Small intestine (tissue), 7 donors: ENCODE data around the gene FLRT1. TPM values are rescaled to one million over a fixed set of nuclear protein-coding genes. Genes with fewer than 3 reads are reported as not detected.

ENCODE experiments used
- DNase-seq, 2 donors: peaks; one replicate each; pipeline versions ENCODE4 v3.0.0 to v3.0.0-alpha.2; 2013
- FAIRE-seq: peaks from 2 replicates; lab custom pipeline; 2012; peaks lifted over from hg19 to GRCh38; lab: Jason Lieb, UNC
- H3K27ac ChIP-seq, 3 donors: one replicate each; pipeline ENCODE4 v1.5.1; 2013; ENCODE audit warnings: low read length in 2 of 3, mild to moderate bottlenecking in 2 of 3, control low read depth in 1 of 3, inconsistent platforms in 1 of 3, low read depth in 1 of 3, moderate library complexity in 1 of 3
- H3K27me3 ChIP-seq, 3 donors: one replicate each; pipeline ENCODE4 v1.6.1; 2013; ENCODE audit warnings: low read length in 3 of 3, inconsistent platforms in 1 of 3; ENCODE audit not compliant: control insufficient read depth in 3 of 3, insufficient read depth in 3 of 3
- H3K36me3 ChIP-seq, 3 donors: one replicate each; pipeline ENCODE4 v1.6.1; 2013; ENCODE audit warnings: low read length in 3 of 3, inconsistent platforms in 1 of 3, low read depth in 1 of 3, mild to moderate bottlenecking in 1 of 3, moderate library complexity in 1 of 3; ENCODE audit not compliant: control insufficient read depth in 3 of 3, insufficient read depth in 2 of 3
- H3K4me1 ChIP-seq, 3 donors: one replicate each; pipeline ENCODE4 v1.6.1; 2013; ENCODE audit warnings: low read length in 2 of 3, inconsistent platforms in 1 of 3, low read depth in 1 of 3, mild to moderate bottlenecking in 1 of 3, moderate library complexity in 1 of 3; ENCODE audit not compliant: control insufficient read depth in 3 of 3, insufficient read depth in 2 of 3
- H3K4me3 ChIP-seq, 3 donors: one replicate each; pipeline ENCODE4 v1.5.1; 2013; ENCODE audit warnings: low read length in 3 of 3, control low read depth in 1 of 3, inconsistent platforms in 1 of 3, low read depth in 1 of 3, mild to moderate bottlenecking in 1 of 3, moderate library complexity in 1 of 3
- H3K9me3 ChIP-seq, 2 donors: one replicate each; pipeline ENCODE4 v1.6.1; 2013; ENCODE audit warnings: low read depth in 1 of 2, low read length in 1 of 2; ENCODE audit not compliant: control insufficient read depth in 2 of 2, insufficient read depth in 1 of 2
- WGBS, 3 donors: extraction: QIAGEN DNeasy Blood & Tissue Kit; methylation state at CpG; one replicate each; pipeline ENCODE4 v1.1.7; 2013; 5-methylcytosine and 5-hydroxymethylcytosine counted together
- polyA plus RNA-seq, 4 donors: library from polyadenylated mRNA; stranded (reverse) in 3 of 4; unstranded in 1 of 4; fragments of 200-250 nt in 3 of 4; fragments of 120-200 nt in 1 of 4; gene quantifications; one replicate each; pipeline versions ENCODE4 v1.2.1 to v1.2.3, GENCODE V29; 2013
- donor health status: healthy with polysubstance abuse.
- donor health status: control.
- donor health status: control.
- donor health status: Bipolar disorder and iron deficiency.
- donor health status: healthy.

Gene FLRT1
- polyA plus RNA-seq, 4 donors, result 0.43 to 0.86 TPM; not detected in 2

GRCh38 chr11:64001484-64002420 lies 34.0 kb upstream of the FLRT1 start:
- peak in 1 of 2 donors; percentile 44 for DNase-seq
- 63 to 76% (median 72%) methylated on average over 23 of the region's 23 CpGs for WGBS, 3 donors
- Histone ChIP-seq H3K27ac (no peak overlapping the region), H3K36me3 (peaks cover 2 to 26% (median 6%) of the 10 kb centered on the region in 3 donors), H3K4me1 (peaks cover 0 to 18% (median 6%) of the 10 kb centered on the region in 3 donors), H3K4me3 (no peak overlapping the region), H3K9me3 (no peaks in the 10 kb centered on the region), H3K27me3 (peaks cover 0 to 18% (median 0%) of the 10 kb centered on the region in 3 donors)
- no peak for FAIRE-seq

GRCh38 chr11:64003807-64004589 lies 31.7 kb upstream of the FLRT1 start:
- H3K27me3 ChIP-seq, result peaks cover 0 to 40% (median 0%) of the 10 kb centered on the region in 3 donors
- peaks cover 0 to 4% (median 0%) of the 10 kb centered on the region in 3 donors for H3K36me3 ChIP-seq
- WGBS, 3 donors, result 74 to 87% (median 83%) methylated on average over 23 of the region's 23 CpGs
- no peak for DNase-seq
- no peak overlapping the region for H3K27ac ChIP-seq
- no peaks in the 10 kb centered on the region for H3K9me3 ChIP-seq
- H3K4me3 ChIP-seq, result no peak overlapping the region
- FAIRE-seq, result no peak
- peaks cover 0 to 29% (median 8%) of the 10 kb centered on the region in 3 donors for H3K4me1 ChIP-seq

DNA sequence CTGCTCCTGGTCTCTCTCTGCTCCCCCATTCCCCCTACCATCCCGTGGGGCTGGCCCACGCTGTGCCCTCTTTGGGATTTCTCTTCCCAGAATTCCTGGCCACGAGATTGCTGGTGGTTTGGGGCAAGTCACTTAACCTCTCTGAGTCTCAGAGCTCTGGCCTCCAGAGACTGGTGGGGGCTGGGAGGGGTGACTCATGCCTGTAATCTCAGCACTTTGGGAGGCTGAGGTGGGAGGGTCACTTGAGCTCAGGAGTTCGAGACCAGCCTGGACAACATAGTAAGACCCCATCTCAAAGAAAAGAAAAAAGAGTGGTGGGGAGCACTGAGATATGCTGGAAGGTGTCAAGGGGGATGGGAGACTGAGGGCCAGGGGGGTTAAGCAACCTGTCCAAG lies 31.1 kb upstream of the FLRT1 start:
- Histone ChIP-seq H3K4me3 (no peak overlapping the region), H3K27me3 (peaks cover 0 to 42% (median 0%) of the 10 kb centered on the region in 3 donors), H3K4me1 (peaks cover 0 to 26% (median 7%) of the 10 kb centered on the region in 3 donors), H3K9me3 (no peaks in the 10 kb centered on the region), H3K27ac (no peak overlapping the region), H3K36me3 (peaks cover 0 to 5% (median 0%) of the 10 kb centered on the region in 3 donors)
- WGBS, 3 donors, result 71 to 80% (median 73%) methylated on average over 4 of the region's 4 CpGs
- FAIRE-seq (no peak), DNase-seq (no peak)

GRCh38 chr11:64005691-64006090 lies 30.0 kb upstream of the FLRT1 start:
- Histone ChIP-seq H3K4me1 (peaks cover 0 to 19% (median 3%) of the 10 kb centered on the region in 3 donors), H3K4me3 (no peak overlapping the region), H3K9me3 (peaks cover 0 to 6% of the 10 kb centered on the region in 2 donors), H3K27me3 (peaks cover 0 to 38% (median 0%) of the 10 kb centered on the region in 3 donors), H3K36me3 (peaks cover 0 to 5% (median 0%) of the 10 kb centered on the region in 3 donors), H3K27ac (no peak overlapping the region)
- 84 to 90% (median 86%) methylated on average over 4 of the region's 4 CpGs for WGBS, 3 donors
- FAIRE-seq, result no peak
- DNase-seq, result no peak

DNA sequence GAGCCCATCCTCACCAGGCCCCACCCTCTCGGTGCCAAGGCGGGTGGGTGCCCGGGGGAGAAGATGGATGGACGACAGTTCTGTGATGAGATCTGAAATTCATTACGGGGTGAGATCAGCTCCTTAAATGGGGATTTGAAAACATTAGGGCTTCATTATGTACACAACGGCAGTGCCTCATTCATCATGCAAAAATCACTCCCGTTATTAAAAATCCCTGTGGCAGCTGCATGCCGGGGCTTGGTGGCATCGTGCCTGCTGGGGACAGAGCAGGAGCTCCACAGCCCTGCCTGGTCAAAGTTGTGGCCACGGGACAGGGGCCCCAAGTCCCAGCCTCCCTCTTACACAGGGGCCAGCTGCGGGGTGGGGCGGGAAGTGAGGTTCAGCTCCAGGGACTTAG lies 29.3 kb upstream of the FLRT1 start:
- Histone ChIP-seq H3K27ac (no peak overlapping the region), H3K4me1 (peaks cover 0 to 17% (median 2%) of the 10 kb centered on the region in 3 donors), H3K4me3 (no peak overlapping the region), H3K27me3 (peaks cover 0 to 35% (median 0%) of the 10 kb centered on the region in 3 donors), H3K36me3 (peaks cover 0 to 5% (median 0%) of the 10 kb centered on the region in 3 donors), H3K9me3 (peaks cover 0 to 11% of the 10 kb centered on the region in 2 donors)
- DNase-seq (no peak), FAIRE-seq (no peak)
- 63 to 69% (median 65%) methylated on average over 12 of the region's 12 CpGs for WGBS, 3 donors

DNA sequence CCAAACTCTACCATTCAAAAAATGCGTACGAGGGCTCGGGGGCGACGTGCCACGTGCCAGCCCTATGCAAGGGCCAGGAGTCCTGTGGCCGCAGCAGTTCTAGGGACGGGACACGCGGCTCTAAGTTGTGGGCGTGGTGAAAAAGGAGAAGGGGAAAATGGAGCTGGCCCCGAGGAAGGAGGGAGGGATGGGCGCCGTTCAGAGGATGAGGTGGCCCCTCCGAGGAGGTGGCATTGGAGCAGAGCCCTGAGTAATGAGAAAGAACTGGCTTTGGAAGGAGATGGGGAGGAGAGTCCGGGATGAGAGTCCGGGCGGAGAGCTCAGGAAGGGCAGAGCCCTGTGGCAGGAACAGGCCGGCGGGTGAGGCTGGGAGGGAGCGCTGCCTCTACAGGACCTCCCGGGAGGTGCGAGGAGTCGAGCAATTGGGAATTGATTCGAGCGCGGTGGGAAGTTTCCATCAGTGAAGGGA lies 28.5 kb upstream of the FLRT1 start:
- peaks cover 0 to 11% of the 10 kb centered on the region in 2 donors for H3K9me3 ChIP-seq
- FAIRE-seq (no peak), DNase-seq (no peak)
- H3K27ac ChIP-seq, result no peak overlapping the region
- WGBS, 3 donors, result 2 to 5% (median 4%) methylated on average over 23 to 27 of the region's 27 CpGs
- H3K4me3 ChIP-seq, result peak overlapping the region in 2 of 3 donors; percentile 10 to 24
- H3K4me1 ChIP-seq, result peaks cover 0 to 14% (median 2%) of the 10 kb centered on the region in 3 donors
- H3K27me3 ChIP-seq, result peaks cover 0 to 35% (median 0%) of the 10 kb centered on the region in 3 donors
- peaks cover 0 to 5% (median 0%) of the 10 kb centered on the region in 3 donors for H3K36me3 ChIP-seq

DNA sequence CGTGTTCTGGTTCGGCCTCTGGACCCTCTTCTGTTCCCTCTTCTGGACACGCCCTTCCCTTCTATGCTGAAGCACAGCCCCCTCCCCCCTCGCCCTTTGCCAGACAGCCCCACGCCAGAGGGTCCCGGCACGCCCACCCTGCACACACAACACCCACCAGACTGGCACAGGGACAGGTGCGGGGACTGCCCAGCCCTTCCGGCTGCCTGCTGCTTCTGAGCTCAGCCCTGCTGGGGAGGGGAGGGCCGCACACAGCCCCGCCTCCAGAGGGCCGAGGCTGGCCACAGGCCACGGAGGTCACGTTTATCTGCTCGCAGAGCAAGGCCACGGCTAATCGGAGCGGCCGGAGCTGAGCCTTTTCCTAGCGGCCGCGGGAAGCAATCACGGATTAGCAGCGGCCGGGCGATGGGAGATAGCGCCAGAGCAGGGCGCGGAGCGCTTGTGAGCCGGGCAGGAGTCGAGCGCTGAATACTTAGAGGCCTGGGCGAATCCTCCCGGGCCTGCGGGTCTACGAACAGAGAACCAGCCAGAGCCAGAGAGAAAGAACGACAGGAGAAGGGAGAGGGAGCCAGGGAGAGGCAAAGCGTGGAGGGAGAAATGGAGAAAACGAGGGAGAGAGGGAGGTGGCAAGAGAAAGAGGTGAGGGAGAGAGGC lies 28.0 kb upstream of the FLRT1 start:
- peaks cover 0 to 14% (median 2%) of the 10 kb centered on the region in 3 donors for H3K4me1 ChIP-seq
- H3K36me3 ChIP-seq, result peaks cover 0 to 5% (median 0%) of the 10 kb centered on the region in 3 donors
- H3K4me3 ChIP-seq, result peak overlapping the region in 2 of 3 donors; percentile 10 to 24
- H3K27me3 ChIP-seq, result peaks cover 0 to 35% (median 0%) of the 10 kb centered on the region in 3 donors
- H3K9me3 ChIP-seq, result peaks cover 0 to 11% of the 10 kb centered on the region in 2 donors
- 2 to 10% (median 8%) methylated on average over 38 to 40 of the region's 40 CpGs for whole genome bisulfite sequencing, 3 donors
- FAIRE-seq, result no peak
- H3K27ac ChIP-seq, result no peak overlapping the region
- peak; percentile 39 to 59 for DNase-seq
